GM12873 (cell line): ENCODE measurements around the gene CUTC.
A peak's percentile ranks its signal among the peaks of the same experiment; 100 is the strongest.

Experiments used
- CTCF ChIP-seq: IDR thresholded peaks from 2 replicates; pipeline ENCODE4 v1.5.1; 2012; ENCODE audit warnings: low read depth, mild to moderate bottlenecking, moderate library complexity, low read length, control low read depth; ENCODE audit not compliant: insufficient read depth; ENCODE audit errors: missing control alignments

The CUTC gene

GRCh38 chr10:99700649-99701048 is 31.4 kb upstream of the CUTC start:
- TF ChIP-seq CTCF = no peak

GRCh38 chr10:99708428-99709012 is 23.5 kb upstream of the CUTC start:
- no peak for TF ChIP-seq CTCF

GRCh38 chr10:99709480-99710229 is 22.4 kb upstream of the CUTC start:
- no peak for TF ChIP-seq CTCF

- TF ChIP-seq CTCF = peak; percentile 59
These were observed 20.8 kb upstream of the CUTC start for GRCh38 chr10:99711129-99711719.

GRCh38 chr10:99714446-99714845 is 17.6 kb upstream of the CUTC start:
- TF ChIP-seq CTCF = no peak

GRCh38 chr10:99720387-99720786 is 11.6 kb upstream of the CUTC start:
- TF ChIP-seq CTCF = no peak

GRCh38 chr10:99730026-99730425 is 2.0 kb upstream of the CUTC start:
- no peak for TF ChIP-seq CTCF
